GM19025 (cell line): ENCODE measurements around the gene TMEM175.

ENCODE experiments used
- ATAC-seq: cut with Tn5 transposase; IDR thresholded peaks from one replicate; pipeline ENCODE4 v1.9.1; 2021; ENCODE audit warnings: mild to moderate bottlenecking, low read depth, moderate library complexity; ENCODE audit not compliant: unreplicated experiment

The TMEM175 gene

GRCh38 chr4:957231-957580 is 24.9 kb downstream of the TMEM175 start:
- ATAC-seq = no peak

- no peak for ATAC-seq
Measured at GRCh38 chr4:957581-958313, 25.5 kb downstream of the TMEM175 start.

GRCh38 chr4:958314-958665 is 26.0 kb downstream of the TMEM175 start:
- no peak for ATAC-seq

GRCh38 chr4:958696-959337 is 26.6 kb downstream of the TMEM175 start:
- no peak for ATAC-seq

GRCh38 chr4:959338-960139 is 27.3 kb downstream of the TMEM175 start:
- ATAC-seq = no peak

GRCh38 chr4:960140-960635 is 27.9 kb downstream of the TMEM175 start:
- ATAC-seq = no peak

GRCh38 chr4:960636-961350 is 28.5 kb downstream of the TMEM175 start:
- no peak for ATAC-seq

GRCh38 chr4:961351-962230 is 29.3 kb downstream of the TMEM175 start:
- ATAC-seq = no peak

- ATAC-seq = no peak
Measured at GRCh38 chr4:962231-963208, 30.3 kb downstream of the TMEM175 start.

GRCh38 chr4:963276-964225 is 31.3 kb downstream of the TMEM175 start:
- no peak for ATAC-seq

- ATAC-seq = no peak
Measured at GRCh38 chr4:964346-965025, 32.2 kb downstream of the TMEM175 start.

- ATAC-seq = no peak
Measured at GRCh38 chr4:965048-965765, 32.9 kb downstream of the TMEM175 start.

- no peak for ATAC-seq
Measured at GRCh38 chr4:965766-966134, 33.5 kb downstream of the TMEM175 start.

- ATAC-seq = no peak
Measured at GRCh38 chr4:966266-967112, 34.2 kb downstream of the TMEM175 start.
